Peyer's patch (tissue), 4 donors: ENCODE data around the gene MAP2. TPM values are rescaled to one million over a fixed set of nuclear protein-coding genes. Genes with fewer than 3 reads are reported as not detected.

Source experiments
- DNase-seq, 3 donors: peaks; one replicate each; pipeline ENCODE4 v3.0.0-alpha.2; 2017 to 2019
- H3K27ac ChIP-seq, 4 donors: fragments of 200-600 bp; sonication (generic); one replicate each; pipeline ENCODE4 v1.5.1; 2016 to 2019
- H3K27me3 ChIP-seq, 2 donors: fragments of 200-600 bp; sonication (generic); one replicate each; pipeline ENCODE4 v1.5.1; 2019
- H3K36me3 ChIP-seq, 3 donors: fragments of 200-600 bp; sonication (generic); one replicate each; pipeline ENCODE4 v1.5.1; 2016 to 2019
- H3K4me1 ChIP-seq, 4 donors: fragments of 200-600 bp; sonication (generic); one replicate each; pipeline ENCODE4 v1.5.1; 2016 to 2019
- H3K4me3 ChIP-seq, 4 donors: fragments of 200-600 bp; sonication (generic); 1 replicate in 3 of 4; 2 replicates in 1 of 4; pipeline ENCODE4 v1.5.1; 2016 to 2019; ENCODE audit warnings: mild to moderate bottlenecking in 1 of 4
- H3K9me3 ChIP-seq, 4 donors: fragments of 200-600 bp; sonication (generic); one replicate each; pipeline ENCODE4 v1.5.1; 2016 to 2019; ENCODE audit warnings: mild to moderate bottlenecking in 1 of 4
- CTCF ChIP-seq, 6 experiments: fragments of 450-650 bp in 4 of 6; fragments of 200-600 bp in 2 of 6; sonication (generic) in 1 of 6; IDR thresholded peaks; one replicate each; pipeline ENCODE4 v1.5.1; 2017 to 2019; ENCODE audit warnings: antibody characterized with exemption in 6 of 6, mild to moderate bottlenecking in 3 of 6, moderate library complexity in 1 of 6
- POLR2A ChIP-seq, 2 donors: fragments of 450-650 bp; IDR thresholded peaks; one replicate each; pipeline ENCODE4 v1.5.1; 2017; ENCODE audit warnings: antibody characterized with exemption in 2 of 2, mild to moderate bottlenecking in 2 of 2, moderate library complexity in 2 of 2
- total RNA-seq, 4 donors: library from RNA; depleted of rRNA; stranded (reverse); fragments of >200 nt; gene quantifications; one replicate each; pipeline ENCODE4 v1.1.0, GENCODE V29; 2016

The MAP2 gene
- total RNA-seq, 4 donors from 2014 or later = 0.70 to 19.8 (median 4.1) TPM

GRCh38 chr2:209498614-209499013, 74.8 kb downstream of the MAP2 start:
- Histone ChIP-seq H3K9me3 (no peaks in the 10 kb centered on the region), H3K36me3 (no peaks in the 10 kb centered on the region), H3K27ac (no peak overlapping the region), H3K27me3 (no peaks in the 10 kb centered on the region), H3K4me1 (no peaks in the 10 kb centered on the region), H3K4me3 (no peak overlapping the region)
- no peak for DNase-seq
- TF ChIP-seq POLR2A (IDR thresholded peaks at IDR 0.05) (no peak), CTCF (IDR thresholded peaks at IDR 0.05) (no peak)

GRCh38 chr2:209499069-209499468, 75.2 kb downstream of the MAP2 start:
- no peak for DNase-seq
- Histone ChIP-seq H3K9me3 (no peaks in the 10 kb centered on the region), H3K4me1 (no peaks in the 10 kb centered on the region), H3K27ac (no peak overlapping the region), H3K27me3 (no peaks in the 10 kb centered on the region), H3K36me3 (no peaks in the 10 kb centered on the region), H3K4me3 (no peak overlapping the region)
- TF ChIP-seq POLR2A (IDR thresholded peaks at IDR 0.05) = no peak
- TF ChIP-seq CTCF (IDR thresholded peaks at IDR 0.05) = no peak

- TF ChIP-seq CTCF (IDR thresholded peaks at IDR 0.05) (no peak), POLR2A (IDR thresholded peaks at IDR 0.05) (no peak)
- Histone ChIP-seq H3K27ac (no peak overlapping the region), H3K4me1 (no peaks in the 10 kb centered on the region), H3K9me3 (no peaks in the 10 kb centered on the region), H3K4me3 (no peak overlapping the region), H3K27me3 (no peaks in the 10 kb centered on the region), H3K36me3 (no peaks in the 10 kb centered on the region)
- DNase-seq = no peak
These were observed 77.7 kb downstream of the MAP2 start for GRCh38 chr2:209501579-209501978.

- no peak for TF ChIP-seq CTCF (IDR thresholded peaks at IDR 0.05)
- no peak for TF ChIP-seq POLR2A (IDR thresholded peaks at IDR 0.05)
- DNase-seq = no peak
- no peaks in the 10 kb centered on the region for H3K9me3 ChIP-seq
These were observed 81.6 kb downstream of the MAP2 start for GRCh38 chr2:209505410-209505809.

GRCh38 chr2:209508255-209508654, 84.4 kb downstream of the MAP2 start:
- no peaks in the 10 kb centered on the region for H3K9me3 ChIP-seq
- no peaks in the 10 kb centered on the region for H3K36me3 ChIP-seq
- H3K4me3 ChIP-seq = no peak overlapping the region
- H3K27me3 ChIP-seq = no peaks in the 10 kb centered on the region
- no peak overlapping the region for H3K27ac ChIP-seq
- no peak for DNase-seq
- H3K4me1 ChIP-seq = no peaks in the 10 kb centered on the region
- TF ChIP-seq POLR2A (IDR thresholded peaks at IDR 0.05) (no peak), CTCF (IDR thresholded peaks at IDR 0.05) (no peak)

More at GRCh38 chr2:209505410-209505809, 81.6 kb downstream of the MAP2 start:
- H3K27ac ChIP-seq = no peak overlapping the region
- no peaks in the 10 kb centered on the region for H3K27me3 ChIP-seq
- H3K36me3 ChIP-seq = no peaks in the 10 kb centered on the region
- no peaks in the 10 kb centered on the region for H3K4me1 ChIP-seq
- H3K4me3 ChIP-seq = no peak overlapping the region

GRCh38 chr2:209511637-209512036, 87.8 kb downstream of the MAP2 start:
- Histone ChIP-seq H3K27me3 (no peaks in the 10 kb centered on the region), H3K27ac (no peak overlapping the region), H3K4me3 (no peak overlapping the region), H3K36me3 (no peaks in the 10 kb centered on the region), H3K9me3 (no peaks in the 10 kb centered on the region), H3K4me1 (no peaks in the 10 kb centered on the region)
- no peak for DNase-seq
- TF ChIP-seq CTCF (IDR thresholded peaks at IDR 0.05) (no peak), POLR2A (IDR thresholded peaks at IDR 0.05) (no peak)
